HG02840 (cell line): ENCODE data around the gene RASGEF1B.
"Not testable (repeated sequence)": the region's sequence is repeated elsewhere in the genome, so short reads cannot be mapped to it uniquely, and the experiment has no call there.

Source experiments
- ATAC-seq: cut with Tn5 transposase; IDR thresholded peaks from one replicate; pipeline ENCODE4 v1.9.1; 2021; ENCODE audit warnings: mild to moderate bottlenecking, moderate library complexity, moderate number of reproducible peaks; ENCODE audit not compliant: unreplicated experiment, low FRiP score

The RASGEF1B gene

GRCh38 chr4:81499840-81500239, 28.1 kb upstream of the RASGEF1B start:
- no peak for ATAC-seq

- no peak for ATAC-seq
Measured at GRCh38 chr4:81498551-81499099, 26.9 kb upstream of the RASGEF1B start.

- ATAC-seq = no peak
Measured at GRCh38 chr4:81498046-81498445, 26.3 kb upstream of the RASGEF1B start.

- ATAC-seq = no peak
Measured at GRCh38 chr4:81495345-81495744, 23.6 kb upstream of the RASGEF1B start.

- no peak for ATAC-seq
Measured at GRCh38 chr4:81494031-81494431, 22.3 kb upstream of the RASGEF1B start.

GRCh38 chr4:81492606-81493230, 21.0 kb upstream of the RASGEF1B start:
- no peak for ATAC-seq

GRCh38 chr4:81491943-81492342, 20.2 kb upstream of the RASGEF1B start:
- ATAC-seq = no peak

- no peak for ATAC-seq
Measured at GRCh38 chr4:81490403-81491160, 18.9 kb upstream of the RASGEF1B start.

- no peak for ATAC-seq
Measured at GRCh38 chr4:81486502-81486901, 14.8 kb upstream of the RASGEF1B start.

- ATAC-seq = no peak
Measured at GRCh38 chr4:81485310-81485980, 13.7 kb upstream of the RASGEF1B start.

GRCh38 chr4:81482326-81482725, 10.6 kb upstream of the RASGEF1B start:
- ATAC-seq = no peak

- no peak for ATAC-seq
Measured at GRCh38 chr4:81481151-81481550, 9.4 kb upstream of the RASGEF1B start.

- not testable (repeated sequence) for ATAC-seq
Measured at GRCh38 chr4:81479573-81479972, 7.9 kb upstream of the RASGEF1B start.

GRCh38 chr4:81473331-81474265, 1.9 kb upstream of the RASGEF1B start:
- ATAC-seq = not testable (repeated sequence)

GRCh38 chr4:81472281-81473182, 825 bp upstream of the RASGEF1B start:
- ATAC-seq = peak; percentile 55

- no peak for ATAC-seq
Measured at GRCh38 chr4:81471298-81471587, 464 bp downstream of the RASGEF1B start.

GRCh38 chr4:81470456-81471297, 1.0 kb downstream of the RASGEF1B start:
- no peak for ATAC-seq

GRCh38 chr4:81469781-81470455, 1.8 kb downstream of the RASGEF1B start:
- no peak for ATAC-seq
